ENCODE data around the gene EME1. TPM values are rescaled to one million over a fixed set of nuclear protein-coding genes. Genes with fewer than 3 reads are reported as not detected.

EME1 gene
- total RNA-seq, 2 experiments from 2014 or later, result 0.36 to 0.92 TPM

DNA sequence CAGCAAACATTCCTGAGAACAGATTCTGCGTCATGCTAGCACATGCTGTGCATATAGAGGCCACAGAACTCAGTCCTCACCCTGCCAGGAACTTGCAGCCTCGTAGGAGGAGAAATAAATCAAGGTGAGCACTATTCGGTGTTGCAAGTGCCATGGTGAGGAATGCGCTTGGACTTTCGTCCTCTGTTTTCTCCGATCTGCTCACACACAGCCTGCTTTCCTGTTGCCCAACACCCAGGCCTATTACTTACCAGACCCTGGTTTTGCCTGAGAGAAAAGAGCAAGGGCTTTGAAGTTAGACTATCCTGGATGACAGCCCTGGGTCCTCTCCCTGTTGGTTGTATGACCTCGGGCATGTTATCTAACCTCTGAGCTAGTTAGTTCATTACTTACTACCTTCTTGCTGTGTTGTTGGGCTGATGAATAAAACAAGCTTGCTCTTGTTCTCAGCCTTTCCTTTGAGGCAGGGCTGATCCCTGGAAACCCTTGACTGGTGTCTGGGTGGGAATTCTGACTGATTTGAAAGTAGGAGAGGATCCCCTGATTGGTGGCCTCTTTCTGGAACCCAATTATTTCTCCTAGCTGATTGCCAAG, 55.9 kb downstream of the EME1 start:
- Mint-ChIP-seq H3K4me1 (ENCODE audit: low read depth) (peaks cover 26% of the 10 kb centered on the region), H3K36me3 (ENCODE audit: low read depth) (no peaks in the 10 kb centered on the region), H3K27ac (no peak overlapping the region), H3K4me3 (peak overlapping the region; percentile 20), H3K27me3 (no peaks in the 10 kb centered on the region), H3K9me3 (no peaks in the 10 kb centered on the region)
- intact Hi-C loops (cut with DNase I, micrococcal nuclease), result no loop called here
- no peak overlapping the region for H3K4me3 ChIP-seq (ENCODE audit: low read length)
- POLR2A ChIA-PET, result no interaction called here
- no peaks in the 10 kb centered on the region for H3K36me3 ChIP-seq (ENCODE audit: insufficient read depth, low read length)
- no peak for ATAC-seq (ENCODE audit: poor library complexity)
- peaks cover 33% of the 10 kb centered on the region for H3K4me1 ChIP-seq (ENCODE audit: insufficient read depth, low read length)
- H3K27me3 ChIP-seq (ENCODE audit: control insufficient read depth in 1 of 2, insufficient read depth in 2 of 2, low read length in 2 of 2), result no peaks in the 10 kb centered on the region
- TF ChIP-seq, protein P1, sequence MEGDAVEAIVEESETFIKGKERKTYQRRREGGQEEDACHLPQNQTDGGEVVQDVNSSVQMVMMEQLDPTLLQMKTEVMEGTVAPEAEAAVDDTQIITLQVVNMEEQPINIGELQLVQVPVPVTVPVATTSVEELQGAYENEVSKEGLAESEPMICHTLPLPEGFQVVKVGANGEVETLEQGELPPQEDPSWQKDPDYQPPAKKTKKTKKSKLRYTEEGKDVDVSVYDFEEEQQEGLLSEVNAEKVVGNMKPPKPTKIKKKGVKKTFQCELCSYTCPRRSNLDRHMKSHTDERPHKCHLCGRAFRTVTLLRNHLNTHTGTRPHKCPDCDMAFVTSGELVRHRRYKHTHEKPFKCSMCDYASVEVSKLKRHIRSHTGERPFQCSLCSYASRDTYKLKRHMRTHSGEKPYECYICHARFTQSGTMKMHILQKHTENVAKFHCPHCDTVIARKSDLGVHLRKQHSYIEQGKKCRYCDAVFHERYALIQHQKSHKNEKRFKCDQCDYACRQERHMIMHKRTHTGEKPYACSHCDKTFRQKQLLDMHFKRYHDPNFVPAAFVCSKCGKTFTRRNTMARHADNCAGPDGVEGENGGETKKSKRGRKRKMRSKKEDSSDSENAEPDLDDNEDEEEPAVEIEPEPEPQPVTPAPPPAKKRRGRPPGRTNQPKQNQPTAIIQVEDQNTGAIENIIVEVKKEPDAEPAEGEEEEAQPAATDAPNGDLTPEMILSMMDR (IDR thresholded peaks at IDR 0.05), result no peak
- CTCF ChIA-PET, result interaction anchor here (1.4 kb wide), 1 partner anchor 31 kb away, joined by 4 read pairs; the partner anchor contains the start of gene LRRC59
- no peaks in the 10 kb centered on the region for H3K9me3 ChIP-seq (ENCODE audit: control insufficient read depth in 1 of 2, insufficient read depth in 1 of 2, low read length in 2 of 2)
- DNase-seq, result no peak
- no peak overlapping the region for H3K27ac ChIP-seq (ENCODE audit: low read depth in 1 of 2, low read length in 2 of 2)

DNA sequence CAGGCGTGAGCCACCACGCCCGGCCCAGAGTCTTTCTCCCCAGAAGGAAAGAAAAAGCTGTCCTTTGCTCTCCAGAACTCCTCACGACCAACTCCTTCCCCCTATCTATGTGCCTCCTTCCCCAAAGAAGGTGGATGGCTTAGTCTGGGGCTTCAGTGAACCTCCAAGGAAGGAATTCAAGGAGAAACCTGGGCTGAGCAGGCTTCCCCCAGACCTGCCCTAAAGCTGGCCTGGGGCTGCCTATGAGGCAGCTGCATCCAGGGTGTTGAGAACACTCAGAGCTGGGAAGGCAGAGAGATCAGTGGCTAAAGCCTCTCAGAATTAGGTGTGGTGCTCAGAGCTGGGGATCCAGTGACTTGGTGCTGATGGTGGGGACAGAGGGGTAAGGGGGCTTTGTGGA, 56.8 kb downstream of the EME1 start:
- no peak overlapping the region for H3K4me3 Mint-ChIP-seq
- peaks cover 26% of the 10 kb centered on the region for H3K4me1 Mint-ChIP-seq (ENCODE audit: low read depth)
- no peaks in the 10 kb centered on the region for H3K9me3 ChIP-seq (ENCODE audit: control insufficient read depth in 1 of 2, insufficient read depth in 1 of 2, low read length in 2 of 2)
- intact Hi-C loops (cut with DNase I, micrococcal nuclease), result no loop called here
- H3K27me3 Mint-ChIP-seq, result no peaks in the 10 kb centered on the region
- H3K27ac Mint-ChIP-seq, result no peak overlapping the region
- H3K9me3 Mint-ChIP-seq, result no peaks in the 10 kb centered on the region
- H3K36me3 ChIP-seq (ENCODE audit: insufficient read depth, low read length), result no peaks in the 10 kb centered on the region
- no peak overlapping the region for H3K4me3 ChIP-seq (ENCODE audit: low read length)
- DNase-seq (no peak), ATAC-seq (ENCODE audit: poor library complexity) (no peak)
- ChIA-PET CTCF (interaction anchor here (1.4 kb wide), 1 partner anchor 32 kb away, joined by 4 read pairs; the partner anchor contains the start of gene LRRC59), POLR2A (no interaction called here)
- peaks cover 36% of the 10 kb centered on the region for H3K4me1 ChIP-seq (ENCODE audit: insufficient read depth, low read length)
- no peak overlapping the region for H3K27ac ChIP-seq (ENCODE audit: low read depth in 1 of 2, low read length in 2 of 2)
- TF ChIP-seq, protein P1 (IDR thresholded peaks at IDR 0.05), result no peak
- H3K36me3 Mint-ChIP-seq (ENCODE audit: low read depth), result no peaks in the 10 kb centered on the region
- no peaks in the 10 kb centered on the region for H3K27me3 ChIP-seq (ENCODE audit: control insufficient read depth in 1 of 2, insufficient read depth in 2 of 2, low read length in 2 of 2)

Other genes with a start within 250 kb of the EME1 start
- gene SAMD14, start 243.1 kb upstream of the EME1 start, total RNA-seq, result under 1 TPM; 0.33 to 0.53 TPM
- 10 to 100 TPM; 53.4 to 55.7 TPM for gene PPP1R9B, start 222.6 kb upstream of the EME1 start, total RNA-seq
- not detected for gene SGCA, start 207.2 kb upstream of the EME1 start, total RNA-seq
- 10 to 100 TPM in 1 of 2 experiments, 1 to 10 TPM in 1; 10.0 to 11.4 TPM for gene COL1A1, start 171.6 kb upstream of the EME1 start, total RNA-seq
- gene TMEM92, start 98.8 kb upstream of the EME1 start, total RNA-seq, result not detected
- 10 to 100 TPM; 11.0 to 12.2 TPM for gene XYLT2, start 27.1 kb upstream of the EME1 start, total RNA-seq
- 10 to 100 TPM; 13.7 to 14.8 TPM for gene MRPL27, start within 50 bp of the EME1 start, total RNA-seq
- 10 to 100 TPM; 45.1 to 51.5 TPM for gene LRRC59, start 24.3 kb downstream of the EME1 start, total RNA-seq
- gene ACSF2, start 53.0 kb downstream of the EME1 start, total RNA-seq, result 10 to 100 TPM; 11.9 to 13.9 TPM
- not detected for gene CHAD, start 95.7 kb downstream of the EME1 start, total RNA-seq
- 10 to 100 TPM; 44.6 to 44.7 TPM for gene RSAD1, start 105.6 kb downstream of the EME1 start, total RNA-seq
- gene MYCBPAP, start 135.2 kb downstream of the EME1 start, total RNA-seq, result 1 to 10 TPM in 1 of 2 experiments, under 1 TPM in 1; 0.78 to 1.5 TPM
- gene EPN3, start 159.5 kb downstream of the EME1 start, total RNA-seq, result not detected
- gene SPATA20, start 173.9 kb downstream of the EME1 start, total RNA-seq, result 10 to 100 TPM; 10.2 to 10.3 TPM
- gene CACNA1G, start 187.5 kb downstream of the EME1 start, total RNA-seq, result not detected

Measured in CD4-positive, alpha-beta T cell (primary cell).